Tibial nerve (tissue), 4 donors: ENCODE measurements around the gene NUCKS1. TPM values are rescaled to one million over a fixed set of nuclear protein-coding genes. Genes with fewer than 3 reads are reported as not detected.
"Not testable (repeated sequence)": the region's sequence is repeated elsewhere in the genome, so short reads cannot be mapped to it uniquely, and the experiment has no call there.

Experiments used
- DNase-seq, 2 donors: peaks; one replicate each; pipeline ENCODE4 v3.0.0-alpha.2; 2019; ENCODE audit warnings: low spot score in 2 of 2
- H3K27ac ChIP-seq, 4 donors: fragments of 200-600 bp; sonication (generic) in 3 of 4; one replicate each; pipeline ENCODE4 v1.5.1; 2017 to 2019; ENCODE audit warnings: mild to moderate bottlenecking in 1 of 4
- H3K27me3 ChIP-seq, 2 donors: fragments of 200-600 bp; sonication (generic) in 1 of 2; one replicate each; pipeline versions ENCODE4 v1.5.1 to v1.6.0; 2017 to 2019
- H3K36me3 ChIP-seq, 3 donors: fragments of 200-600 bp; sonication (generic); one replicate each; pipeline ENCODE4 v1.5.1; 2018 to 2019
- H3K4me1 ChIP-seq, 4 donors: fragments of 200-600 bp; sonication (generic) in 3 of 4; one replicate each; pipeline ENCODE4 v1.5.1; 2017 to 2019
- H3K4me3 ChIP-seq, 4 donors: fragments of 200-600 bp; sonication (generic) in 3 of 4; one replicate each; pipeline ENCODE4 v1.5.1; 2017 to 2019; ENCODE audit warnings: mild to moderate bottlenecking in 1 of 4, moderate library complexity in 1 of 4
- H3K9me3 ChIP-seq, 4 donors: fragments of 200-600 bp; sonication (generic) in 3 of 4; one replicate each; pipeline ENCODE4 v1.5.1; 2017 to 2019
- EP300 ChIP-seq, 2 donors: sonication (generic); formaldehyde crosslinking; IDR thresholded peaks; one replicate each; pipeline ENCODE4 v1.6.1; 2017; ENCODE audit warnings: antibody characterized with exemption in 2 of 2, mild to moderate bottlenecking in 1 of 2
- POLR2A ChIP-seq, 2 donors: fragments of 450-650 bp; IDR thresholded peaks; one replicate each; pipeline ENCODE4 v1.6.1; 2017; ENCODE audit warnings: antibody characterized with exemption in 2 of 2, mild to moderate bottlenecking in 2 of 2, moderate library complexity in 2 of 2
- WGBS, 2 donors: methylation state at CpG; one replicate each; pipeline ENCODE4 v1.1.5; 2018; 5-methylcytosine and 5-hydroxymethylcytosine counted together
- total RNA-seq, 4 donors: library from RNA; depleted of rRNA; stranded (reverse); fragments of >200 nt; gene quantifications; one replicate each; pipeline ENCODE4 v1.1.0, GENCODE V29; 2016
- TF ChIP-seq, protein P1 (sequence below), 5 experiments: fragments of 200-600 bp in 3 of 5; fragments of 450-650 bp in 2 of 5; sonication (generic) in 3 of 5; IDR thresholded peaks; one replicate each; pipeline ENCODE4 v1.5.1; 2016 to 2019; ENCODE audit warnings: antibody characterized with exemption in 5 of 5, mild to moderate bottlenecking in 3 of 5, moderate library complexity in 2 of 5

NUCKS1 gene
- total RNA-seq, 4 donors from 2014 or later = 80.1 to 181 (median 115) TPM

DNA sequence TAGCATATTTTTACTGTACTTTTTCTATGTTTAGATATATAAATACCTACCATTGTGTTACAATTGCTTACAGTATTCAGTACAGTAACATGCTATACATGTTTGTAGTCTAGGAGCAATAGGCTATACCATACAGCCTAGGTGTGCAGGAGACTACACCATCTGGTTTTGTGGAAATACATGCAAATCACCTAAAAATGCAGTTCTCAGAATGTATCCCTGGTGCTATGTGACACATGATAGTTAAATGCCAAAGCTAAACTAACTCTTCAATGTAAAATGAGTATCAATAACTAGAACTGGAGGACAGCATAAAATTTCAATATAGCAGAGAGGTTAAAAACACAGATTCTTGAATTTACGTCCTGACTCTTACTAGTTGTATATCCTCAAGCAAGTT is 14.8 kb downstream of the NUCKS1 start:
- H3K9me3 ChIP-seq = no peaks in the 10 kb centered on the region
- no peak overlapping the region for H3K4me3 ChIP-seq
- TF ChIP-seq, protein P1, sequence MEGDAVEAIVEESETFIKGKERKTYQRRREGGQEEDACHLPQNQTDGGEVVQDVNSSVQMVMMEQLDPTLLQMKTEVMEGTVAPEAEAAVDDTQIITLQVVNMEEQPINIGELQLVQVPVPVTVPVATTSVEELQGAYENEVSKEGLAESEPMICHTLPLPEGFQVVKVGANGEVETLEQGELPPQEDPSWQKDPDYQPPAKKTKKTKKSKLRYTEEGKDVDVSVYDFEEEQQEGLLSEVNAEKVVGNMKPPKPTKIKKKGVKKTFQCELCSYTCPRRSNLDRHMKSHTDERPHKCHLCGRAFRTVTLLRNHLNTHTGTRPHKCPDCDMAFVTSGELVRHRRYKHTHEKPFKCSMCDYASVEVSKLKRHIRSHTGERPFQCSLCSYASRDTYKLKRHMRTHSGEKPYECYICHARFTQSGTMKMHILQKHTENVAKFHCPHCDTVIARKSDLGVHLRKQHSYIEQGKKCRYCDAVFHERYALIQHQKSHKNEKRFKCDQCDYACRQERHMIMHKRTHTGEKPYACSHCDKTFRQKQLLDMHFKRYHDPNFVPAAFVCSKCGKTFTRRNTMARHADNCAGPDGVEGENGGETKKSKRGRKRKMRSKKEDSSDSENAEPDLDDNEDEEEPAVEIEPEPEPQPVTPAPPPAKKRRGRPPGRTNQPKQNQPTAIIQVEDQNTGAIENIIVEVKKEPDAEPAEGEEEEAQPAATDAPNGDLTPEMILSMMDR (IDR thresholded peaks at IDR 0.05) = no peak
- no peak overlapping the region for H3K27ac ChIP-seq
- peaks cover 0 to 53% (median 0%) of the 10 kb centered on the region in 4 donors for H3K4me1 ChIP-seq
- WGBS, 2 donors = 63 to 73% methylated on average over 1 of the region's 1 CpG
- H3K36me3 ChIP-seq = peaks cover 0 to 22% (median 0%) of the 10 kb centered on the region in 3 donors
- DNase-seq = no peak
- H3K27me3 ChIP-seq = no peaks in the 10 kb centered on the region

DNA sequence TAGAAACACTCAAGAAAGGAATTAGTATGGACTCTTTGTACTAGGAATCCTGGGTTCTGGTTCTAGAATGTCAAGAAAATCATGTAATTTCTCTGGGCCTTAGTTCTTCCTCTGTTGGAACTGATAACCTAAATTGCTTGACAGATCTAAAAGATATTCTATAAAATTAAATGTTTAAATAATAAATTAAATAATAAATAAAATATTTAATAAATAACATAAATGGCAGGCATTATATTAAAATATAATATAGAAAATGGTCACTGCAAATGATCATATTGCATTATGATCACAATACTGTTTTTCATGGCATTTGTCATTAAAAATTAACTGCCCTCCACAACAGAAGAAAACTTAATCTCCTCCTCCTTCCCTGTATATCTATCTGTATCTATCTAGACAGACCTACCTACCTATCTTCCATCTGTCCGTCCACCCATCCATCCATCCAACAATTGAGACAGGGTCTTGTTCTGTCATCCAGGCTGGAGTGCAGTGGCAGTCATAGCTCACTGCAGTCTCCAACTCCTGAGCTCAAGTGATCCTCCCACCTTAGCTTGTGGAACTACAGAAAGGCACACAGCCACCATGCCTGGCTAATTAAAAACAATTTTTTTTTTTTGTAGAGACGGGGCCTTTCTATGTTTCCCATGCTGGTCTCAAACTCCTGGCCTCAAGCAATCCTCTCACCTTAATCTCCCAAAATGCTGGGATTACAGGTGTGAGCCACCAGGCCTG is 16.4 kb downstream of the NUCKS1 start:
- Histone ChIP-seq H3K27me3 (no peaks in the 10 kb centered on the region), H3K36me3 (peaks cover 0 to 26% (median 0%) of the 10 kb centered on the region in 3 donors), H3K9me3 (no peaks in the 10 kb centered on the region), H3K4me1 (peaks cover 0 to 38% (median 0%) of the 10 kb centered on the region in 4 donors), H3K27ac (no peak overlapping the region), H3K4me3 (no peak overlapping the region)
- TF ChIP-seq, protein P1 (IDR thresholded peaks at IDR 0.05) = no peak
- TF ChIP-seq POLR2A (IDR thresholded peaks at IDR 0.05) = no peak
- no peak for TF ChIP-seq EP300 (IDR thresholded peaks at IDR 0.05)
- no peak for DNase-seq
- 80 to 84% methylated on average over 2 of the region's 2 CpGs for WGBS, 2 donors

DNA sequence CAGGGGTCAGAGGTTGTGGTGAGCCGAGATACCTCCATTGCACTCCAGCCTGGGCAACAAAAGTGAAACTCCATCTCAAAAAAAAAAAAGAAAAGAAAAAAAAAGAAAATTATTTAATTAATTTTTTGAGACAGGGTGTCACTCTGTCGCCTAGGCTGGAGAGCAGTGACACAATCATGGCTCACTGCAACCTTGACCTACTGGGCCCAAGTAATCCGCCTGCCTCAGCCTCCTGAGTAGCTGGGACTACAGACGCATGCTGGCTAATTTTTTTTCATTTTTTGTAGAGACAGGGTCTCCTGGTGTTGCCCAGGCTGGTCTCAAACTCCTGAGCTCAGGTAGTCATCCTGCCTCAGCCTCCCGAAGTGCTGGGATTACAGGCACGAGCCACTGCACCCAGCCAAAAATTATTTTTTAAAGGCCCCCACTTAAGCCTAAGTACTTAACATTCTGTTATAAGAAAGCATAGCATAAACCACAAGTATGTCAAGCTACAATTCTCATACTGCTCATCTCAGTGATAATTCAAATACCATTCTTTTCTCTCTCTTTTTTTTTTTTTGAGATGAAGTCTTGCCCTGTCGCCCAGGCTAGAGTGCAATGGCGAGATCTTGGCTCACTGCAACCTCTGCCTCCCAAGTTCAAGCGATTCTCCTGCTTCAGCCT is 19.9 kb downstream of the NUCKS1 start:
- Histone ChIP-seq H3K4me1 (peaks cover 0 to 20% (median 0%) of the 10 kb centered on the region in 4 donors), H3K27ac (no peak overlapping the region), H3K36me3 (peaks cover 0 to 28% (median 0%) of the 10 kb centered on the region in 3 donors), H3K4me3 (no peak overlapping the region), H3K9me3 (no peaks in the 10 kb centered on the region), H3K27me3 (no peaks in the 10 kb centered on the region)
- DNase-seq = no peak
- no peak for TF ChIP-seq EP300 (IDR thresholded peaks at IDR 0.05)
- TF ChIP-seq POLR2A (IDR thresholded peaks at IDR 0.05) = no peak
- TF ChIP-seq, protein P1 (IDR thresholded peaks at IDR 0.05) = no peak
- WGBS, 2 donors = 94 to 98% methylated on average over 9 of the region's 9 CpGs

DNA sequence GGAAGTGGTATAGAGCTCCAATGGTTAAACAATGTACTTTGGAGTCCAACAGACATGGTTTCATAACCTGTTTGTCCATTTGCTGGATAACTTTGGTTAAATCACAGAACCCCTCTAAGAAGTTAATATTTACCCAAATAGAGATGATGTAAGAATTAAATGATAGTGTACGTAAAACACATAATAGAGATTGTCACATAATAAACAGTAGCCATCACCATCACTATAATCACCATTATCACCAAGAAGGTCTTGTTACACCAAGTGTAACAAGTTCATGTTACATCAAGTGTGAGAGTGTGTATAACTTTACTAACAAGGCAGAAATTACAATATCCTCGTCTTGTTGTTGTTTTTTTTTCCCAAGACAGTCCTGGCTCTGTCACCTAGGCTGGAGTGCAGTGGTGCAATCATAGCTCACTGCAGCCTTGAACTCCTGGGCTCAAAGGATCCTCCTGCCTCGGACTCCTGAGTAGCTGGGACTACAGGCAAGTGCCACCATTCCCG is 23.3 kb downstream of the NUCKS1 start:
- H3K9me3 ChIP-seq = no peaks in the 10 kb centered on the region
- peaks cover 0 to 12% (median 0%) of the 10 kb centered on the region in 4 donors for H3K4me1 ChIP-seq
- DNase-seq = no peak
- peaks cover 0 to 55% (median 0%) of the 10 kb centered on the region in 3 donors for H3K36me3 ChIP-seq
- no peak overlapping the region for H3K4me3 ChIP-seq
- WGBS, 2 donors = 80 to 82% methylated on average over 4 of the region's 4 CpGs
- no peak overlapping the region for H3K27ac ChIP-seq
- TF ChIP-seq EP300 (IDR thresholded peaks at IDR 0.05) = no peak
- TF ChIP-seq POLR2A (IDR thresholded peaks at IDR 0.05) = no peak
- TF ChIP-seq, protein P1 (IDR thresholded peaks at IDR 0.05) = no peak
- no peaks in the 10 kb centered on the region for H3K27me3 ChIP-seq

DNA sequence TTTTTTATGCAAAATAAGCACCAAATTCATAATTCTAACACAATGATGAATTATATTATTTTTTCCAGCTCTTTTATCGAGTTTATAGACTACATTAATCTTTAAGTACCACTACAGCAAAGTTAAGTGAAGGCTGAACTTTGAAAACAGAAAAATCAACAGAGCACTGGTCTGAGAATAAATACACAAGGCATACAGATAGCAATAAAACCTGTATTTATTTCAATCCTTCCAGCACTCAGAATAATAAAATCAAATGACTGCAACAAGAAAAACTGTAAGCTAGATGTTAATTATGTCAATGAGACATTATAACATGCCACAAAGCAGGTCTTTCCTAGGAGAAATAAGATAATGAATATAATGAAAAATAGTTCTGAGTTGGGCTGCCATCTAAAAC is 24.5 kb downstream of the NUCKS1 start:
- peaks cover 0 to 12% (median 0%) of the 10 kb centered on the region in 4 donors for H3K4me1 ChIP-seq
- H3K27me3 ChIP-seq = no peaks in the 10 kb centered on the region
- no peak overlapping the region for H3K4me3 ChIP-seq
- no peak overlapping the region for H3K27ac ChIP-seq
- no peak for DNase-seq
- no peaks in the 10 kb centered on the region for H3K9me3 ChIP-seq
- H3K36me3 ChIP-seq = peaks cover 0 to 66% (median 9%) of the 10 kb centered on the region in 3 donors
- 81 to 88% methylated on average over 1 of the region's 1 CpG for WGBS, 2 donors
- TF ChIP-seq POLR2A (IDR thresholded peaks at IDR 0.05) = no peak
- TF ChIP-seq, protein P1 (IDR thresholded peaks at IDR 0.05) = no peak
- TF ChIP-seq EP300 (IDR thresholded peaks at IDR 0.05) = no peak

DNA sequence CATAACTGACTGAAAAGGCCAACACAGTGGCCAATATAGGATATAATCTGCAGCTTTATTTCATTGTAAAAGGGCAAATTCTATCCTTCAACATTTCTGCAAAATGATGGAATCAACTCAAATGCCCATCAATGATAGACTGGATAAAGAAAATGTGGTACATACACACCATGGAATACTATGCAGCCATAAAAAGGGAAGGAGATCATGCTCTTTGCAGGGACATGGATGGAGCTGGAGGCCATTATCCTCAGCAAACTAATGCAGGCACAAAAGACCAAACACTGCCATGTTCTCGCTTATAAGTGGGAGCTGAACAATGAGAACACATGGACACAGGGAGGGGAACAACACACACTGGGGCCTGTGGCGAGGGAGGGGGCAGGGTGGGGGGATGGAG is 29.2 kb downstream of the NUCKS1 start:
- H3K4me1 ChIP-seq, H3K4me3 ChIP-seq, H3K27me3 ChIP-seq, DNase-seq, H3K9me3 ChIP-seq, H3K27ac ChIP-seq: not testable (repeated sequence)
- H3K36me3 ChIP-seq = peaks cover 0 to 86% (median 9%) of the 10 kb centered on the region in 3 donors
- WGBS, 2 donors = 92 to 100% methylated on average over 2 of the region's 2 CpGs
